ENCODE results near the gene GLRX3.
"Not testable (repeated sequence)": the region's sequence is repeated elsewhere in the genome, so short reads cannot be mapped to it uniquely, and the experiment has no call there.

GLRX3 gene

DNA sequence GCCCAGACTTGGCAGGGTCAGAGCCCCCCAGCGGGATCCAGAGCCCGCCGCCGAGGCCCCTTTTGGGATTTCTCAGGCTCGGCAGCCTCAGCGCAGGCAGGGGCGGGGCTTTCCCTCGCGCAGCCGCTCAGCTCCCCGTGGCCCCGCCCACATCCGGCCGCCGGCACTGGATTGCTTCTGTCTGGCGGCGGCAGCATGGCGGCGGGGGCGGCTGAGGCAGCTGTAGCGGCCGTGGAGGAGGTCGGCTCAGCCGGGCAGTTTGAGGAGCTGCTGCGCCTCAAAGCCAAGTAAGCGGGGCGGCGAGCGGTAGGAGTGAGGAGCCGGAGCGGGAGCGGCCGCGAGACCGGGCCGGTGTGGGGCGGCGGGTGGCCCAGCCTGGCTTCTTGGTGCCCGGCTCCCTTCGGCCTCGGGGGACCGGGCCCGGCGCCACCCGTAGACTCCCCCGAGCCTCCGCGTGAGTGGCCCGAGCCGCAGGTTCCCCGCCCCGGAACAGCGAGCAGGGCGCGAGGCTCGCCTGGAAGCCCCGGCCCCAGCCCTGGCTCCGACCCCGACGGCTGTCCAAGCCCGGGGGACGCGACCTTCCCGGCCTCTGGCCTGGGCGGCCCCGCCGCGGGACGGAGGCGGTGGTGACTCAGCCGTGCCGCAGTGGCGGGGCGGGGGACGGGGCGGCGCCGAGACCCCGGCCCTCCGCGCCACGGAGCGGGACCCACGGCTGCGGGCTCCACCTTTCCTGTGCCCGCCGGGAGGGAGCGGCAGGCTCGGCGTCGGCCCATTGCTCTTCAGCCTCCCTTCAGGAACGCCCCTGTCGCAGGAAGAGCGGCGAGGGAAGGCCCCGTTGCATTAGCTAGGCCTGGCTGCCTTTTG, at the start of gene GLRX3:
Gene GLRX3, plus strand, starts transcription at position 166 of the 864 bp plus-strand sequence. Its CDS starts 30 bp downstream, at position 196.
- peak; percentile 83 to 91 for DNase-seq

DNA sequence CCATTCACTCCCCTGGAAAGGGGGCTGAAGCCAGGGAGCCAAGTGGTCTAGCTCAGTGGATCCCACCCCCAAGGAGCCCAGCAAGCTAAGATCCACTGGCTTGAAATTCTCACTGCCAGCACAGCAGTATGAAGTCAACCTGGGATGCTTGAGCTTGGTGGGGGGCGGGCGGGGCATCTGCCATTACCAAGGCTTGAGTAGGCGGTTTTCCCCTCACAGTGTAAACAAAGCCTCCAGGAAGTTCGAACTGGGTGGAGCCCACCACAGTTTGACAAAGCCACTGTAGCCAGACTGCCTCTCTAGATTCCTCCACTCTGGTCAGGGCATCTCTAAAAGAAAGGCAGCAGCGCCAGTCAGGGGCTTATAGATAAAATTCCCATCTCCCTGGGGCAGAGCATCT, 45.6 kb upstream of the GLRX3 start:
- not testable (repeated sequence) for DNase-seq

DNA sequence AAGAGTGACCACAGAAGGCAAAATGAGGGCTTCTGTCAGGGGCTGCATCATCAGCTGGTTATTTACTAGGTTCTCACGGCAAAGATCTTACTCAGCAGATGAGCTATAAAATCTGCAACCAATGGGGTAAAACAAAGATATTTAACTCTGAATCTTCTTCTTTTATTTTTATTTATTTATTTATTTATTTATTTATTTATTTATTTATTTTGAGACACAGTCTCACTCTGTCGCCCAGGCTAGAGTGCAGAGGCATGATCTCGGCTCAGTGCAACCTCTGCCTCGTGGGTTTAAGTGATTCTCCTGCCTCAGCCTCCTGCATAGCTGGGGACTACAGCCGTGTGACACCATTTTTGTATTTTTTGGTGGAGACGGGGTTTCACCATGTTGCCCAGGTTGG, 36.8 kb upstream of the GLRX3 start:
- DNase-seq: no peak

DNA sequence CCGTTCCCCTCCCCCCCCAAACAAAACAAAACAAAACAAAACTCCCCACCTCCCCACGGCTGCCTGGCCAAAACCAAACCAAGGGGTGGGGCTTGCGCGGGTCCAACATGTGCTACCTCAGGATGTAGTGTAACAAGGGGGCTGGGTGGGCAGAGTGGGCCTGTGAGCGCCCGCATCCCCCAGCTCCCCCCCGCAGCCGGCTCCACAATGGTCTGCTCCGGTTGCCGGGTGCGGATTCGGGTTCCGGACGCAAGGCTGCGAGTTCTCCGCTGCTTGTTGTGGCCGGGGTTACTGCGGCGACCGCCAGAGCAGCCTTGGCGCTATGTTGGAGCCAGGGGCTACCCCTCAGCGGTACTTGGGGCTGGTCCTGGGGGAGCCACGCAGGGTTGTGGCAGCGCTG, 30.5 kb upstream of the GLRX3 start:
- no peak for DNase-seq

- DNase-seq: not testable (repeated sequence)
Observed at GRCh38 chr10:130108146-130108545, 28.0 kb upstream of the GLRX3 start.

DNA sequence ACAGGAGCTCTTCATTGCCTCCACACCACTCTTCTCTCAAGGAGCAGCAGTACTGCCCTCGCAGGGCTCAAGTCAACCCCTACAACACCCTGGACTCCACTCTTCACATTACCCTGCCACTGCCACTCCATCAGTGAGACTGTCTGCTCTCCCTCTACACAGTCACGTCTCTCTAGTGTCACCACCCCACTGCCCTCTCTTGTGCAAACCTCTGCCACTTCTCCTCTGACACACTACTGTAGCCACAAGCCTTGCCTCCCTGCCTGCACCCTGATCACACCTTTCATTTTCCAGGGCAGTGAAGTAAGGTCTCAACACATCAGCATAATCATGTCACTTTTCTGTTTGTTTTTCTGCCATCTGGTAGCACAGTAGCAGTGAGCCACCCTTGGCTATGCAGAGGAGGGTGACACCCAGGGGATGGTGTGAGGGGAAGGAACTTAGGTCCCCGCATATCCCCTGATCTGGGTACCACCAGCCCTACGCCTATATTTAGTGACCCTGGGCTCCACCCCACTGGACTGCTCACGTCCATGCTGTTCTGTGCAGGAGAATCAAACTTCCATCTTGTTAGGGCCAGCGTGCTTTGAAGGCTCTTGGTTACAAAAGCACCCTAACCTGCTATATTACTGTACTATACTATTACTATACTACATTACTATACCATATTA, 27.1 kb upstream of the GLRX3 start:
- no peak for DNase-seq

- peak; percentile 60 to 92 for DNase-seq
Observed at GRCh38 chr10:130109796-130110245, 26.4 kb upstream of the GLRX3 start.

DNA sequence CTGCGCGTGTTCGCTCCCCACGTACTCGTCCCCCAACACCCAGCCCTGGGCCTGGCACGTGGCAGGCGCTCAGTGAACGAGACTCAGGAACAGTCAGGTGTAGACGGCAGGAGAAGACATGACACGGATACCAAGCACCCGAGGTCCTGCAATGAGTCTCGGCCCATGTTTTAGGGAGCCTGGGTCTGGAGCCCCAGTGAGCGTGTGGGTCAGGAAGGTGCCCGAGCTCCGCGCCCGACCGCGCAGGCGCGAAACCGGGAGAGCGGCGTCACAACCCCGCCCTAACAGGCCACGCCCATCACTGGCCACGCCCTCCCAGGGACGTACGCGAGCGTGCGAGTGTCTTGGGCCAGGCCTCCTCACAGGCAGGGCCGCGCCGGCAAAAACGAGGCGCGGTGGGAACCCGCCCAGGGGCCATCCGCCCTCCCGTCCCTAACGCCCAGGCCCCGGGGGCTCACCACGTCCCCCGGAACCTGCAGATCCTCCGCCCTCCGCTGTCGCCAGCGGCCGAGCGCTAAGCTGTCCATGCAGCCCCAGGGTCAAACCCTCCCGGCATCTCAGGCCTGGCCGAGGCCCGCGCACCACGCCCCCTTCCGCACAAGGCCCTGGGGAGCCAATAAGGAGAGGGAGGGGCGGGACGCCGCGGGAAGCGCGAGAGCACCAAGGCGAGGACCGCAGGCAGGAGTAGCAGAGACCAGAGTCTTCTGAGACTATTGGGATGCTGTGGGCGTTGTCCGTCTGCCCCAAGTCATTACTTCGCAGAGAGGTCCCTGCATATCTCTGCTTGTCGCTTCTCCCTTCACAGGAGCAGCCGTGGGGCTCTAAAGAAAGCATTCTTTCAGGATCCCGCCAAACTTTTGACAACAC, 25.7 kb upstream of the GLRX3 start, which contains the start of gene C10orf143:
Gene C10orf143, minus strand, starts transcription at position 585 of the 867 bp plus-strand sequence. Its CDS starts 58 bp downstream, at position 527.
- peak; percentile 94 to 99 for DNase-seq

- peak; percentile 93 to 96 for DNase-seq
Observed at GRCh38 chr10:130111113-130111851, 24.9 kb upstream of the GLRX3 start.

GRCh38 chr10:130111852-130112180, 24.4 kb upstream of the GLRX3 start:
- no peak for DNase-seq

DNA sequence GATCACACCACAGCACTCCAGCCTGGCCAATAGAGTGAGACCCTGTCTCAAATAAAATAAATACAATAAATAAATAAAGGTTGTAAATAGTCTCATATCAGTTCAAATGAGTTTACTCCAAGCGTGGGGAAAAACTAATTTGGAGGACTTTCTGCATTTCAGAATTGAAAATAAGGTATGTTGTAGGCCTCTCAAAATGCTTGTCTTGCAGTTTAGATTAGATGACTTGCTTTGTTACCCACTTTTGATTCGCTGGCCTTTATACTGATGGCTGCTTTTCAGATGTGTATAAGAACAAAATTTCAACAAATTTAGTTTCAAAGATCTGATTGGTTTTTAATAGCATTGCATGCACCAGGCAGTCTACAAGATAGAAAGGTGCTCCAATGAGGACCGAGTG, 23.4 kb upstream of the GLRX3 start:
- no peak for DNase-seq

DNA sequence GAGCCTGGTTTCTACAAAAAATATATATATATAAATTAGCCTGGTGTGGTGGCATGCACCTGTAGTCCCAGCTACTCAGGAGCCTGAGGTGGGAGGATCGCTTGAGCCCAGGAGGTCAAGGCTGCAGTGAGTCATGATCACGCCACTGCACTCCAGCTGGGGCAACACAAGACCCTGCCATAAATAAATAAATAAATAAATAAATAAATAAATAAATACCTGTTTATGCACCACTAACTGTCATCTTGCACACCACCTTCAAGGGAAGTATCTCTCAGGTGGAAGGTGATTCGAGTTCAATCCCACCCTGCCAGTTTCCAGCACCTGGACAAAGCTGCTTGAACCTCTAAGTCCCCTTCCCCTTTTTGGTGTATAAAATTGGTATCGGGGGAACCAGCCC, 19.2 kb upstream of the GLRX3 start:
- DNase-seq: not testable (repeated sequence)

DNA sequence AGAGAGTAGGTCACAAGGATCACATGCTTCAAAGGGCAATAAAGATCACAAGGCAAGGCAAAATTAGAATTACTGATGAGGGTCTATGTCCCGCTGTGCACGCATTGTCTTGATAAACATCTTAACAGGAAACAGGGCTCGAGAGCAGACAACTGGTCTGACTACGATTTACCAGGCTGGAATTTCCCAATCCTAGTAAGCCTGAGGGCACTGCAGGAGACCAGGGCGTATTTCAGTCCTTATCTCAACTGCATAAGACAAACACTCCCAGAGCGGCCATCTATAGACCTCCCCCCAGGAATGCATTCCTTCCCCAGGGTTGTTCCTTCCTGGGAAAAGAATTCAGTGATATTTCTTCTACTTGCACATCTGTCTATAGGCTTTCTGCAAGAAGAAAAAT, 18.7 kb upstream of the GLRX3 start:
- not testable (repeated sequence) for DNase-seq

DNA sequence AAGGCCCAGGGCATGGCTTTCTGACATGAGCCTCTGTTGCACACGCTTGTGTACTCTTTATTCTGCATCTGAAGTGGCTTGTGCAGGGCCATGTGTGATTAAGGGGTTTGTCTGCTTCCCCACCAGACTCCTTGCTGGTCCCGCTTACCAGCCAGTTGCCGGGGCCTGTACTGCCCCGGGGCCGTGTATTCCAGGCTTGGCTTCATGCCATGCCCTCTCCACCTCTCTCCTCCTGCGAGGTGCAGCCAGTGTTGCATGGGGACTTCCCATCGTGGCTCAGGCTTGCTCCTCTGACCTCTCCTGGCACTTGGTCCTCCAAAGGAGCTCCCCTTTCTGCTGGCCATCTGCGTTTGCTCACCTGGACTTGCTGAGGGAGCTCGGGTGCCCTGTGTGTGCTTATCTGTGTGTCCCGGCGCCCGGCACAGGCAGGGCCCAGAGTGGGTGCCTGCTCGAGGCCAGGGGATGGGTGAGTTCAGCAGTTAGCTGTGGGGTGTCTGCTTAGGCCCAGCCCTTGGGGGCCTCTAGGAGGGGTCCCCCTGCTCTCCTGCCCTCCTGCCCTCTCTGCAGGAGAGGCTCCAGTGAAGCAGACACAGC, 14.6 kb upstream of the GLRX3 start:
- DNase-seq: no peak

DNA sequence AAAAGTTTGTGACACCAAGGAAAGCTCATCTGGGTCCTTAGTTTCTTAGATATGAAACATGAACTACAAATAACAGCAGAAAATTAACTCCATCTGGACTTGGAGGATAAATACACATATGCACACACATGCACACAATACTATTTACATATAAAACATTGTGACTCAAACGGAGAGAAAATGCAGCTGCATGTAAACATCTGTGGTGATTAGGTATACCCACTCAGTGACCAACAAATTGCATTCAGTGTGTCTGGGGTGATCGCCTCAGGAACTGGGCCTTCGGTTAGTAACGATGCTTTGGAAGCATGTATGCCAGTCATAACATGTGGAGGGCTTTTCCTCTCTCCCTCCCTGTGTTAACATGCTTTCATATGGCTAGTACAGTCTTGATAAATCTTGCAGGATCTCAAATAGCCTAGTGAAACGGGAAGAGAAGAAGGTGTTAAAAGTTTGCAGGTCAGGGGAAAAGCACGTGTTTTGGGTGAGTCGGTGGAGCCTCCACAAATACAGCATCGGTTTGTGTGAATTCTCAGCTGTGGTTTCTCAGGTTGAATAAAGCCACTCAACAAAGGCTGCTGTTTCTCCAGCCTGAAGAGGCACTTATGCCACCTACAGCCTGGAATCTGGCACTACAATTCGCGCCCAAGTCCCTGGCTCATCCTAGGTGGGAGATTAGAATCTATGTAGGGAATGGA, 8.7 kb upstream of the GLRX3 start:
- peak; percentile 17 to 44 for DNase-seq

- no peak for DNase-seq
Observed at GRCh38 chr10:130128062-130128781, 8.0 kb upstream of the GLRX3 start.

DNA sequence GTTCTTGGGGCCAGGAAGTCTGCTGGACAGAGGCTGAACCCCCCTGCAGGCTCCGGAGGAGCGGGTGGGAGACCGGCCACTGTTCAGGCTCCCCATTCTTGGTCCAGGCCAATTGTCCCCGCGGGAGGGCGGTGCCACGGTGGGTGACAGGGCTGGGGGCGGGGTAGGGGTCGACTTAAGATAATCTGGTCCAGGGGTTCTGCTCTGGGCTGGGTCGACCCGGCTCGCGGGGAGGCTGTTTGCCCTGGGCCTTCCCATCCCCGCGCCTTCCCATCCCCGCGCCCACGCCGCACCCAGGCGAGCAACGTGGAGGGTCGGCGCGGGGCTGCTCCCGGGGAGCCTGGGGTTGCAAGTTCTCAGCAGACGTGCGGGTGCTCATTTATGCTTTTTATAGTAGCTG, 7.3 kb upstream of the GLRX3 start:
- no peak for DNase-seq

GRCh38 chr10:130135676-130136225, 440 bp upstream of the GLRX3 start:
- DNase-seq: no peak

- DNase-seq: peak in 1 of 2 donors; percentile 7
Observed at GRCh38 chr10:130137090-130137448, 878 bp downstream of the GLRX3 start.
